Esophagus (tissue), 2 donors: ENCODE measurements around the gene AP4M1. TPM values are rescaled to one million over a fixed set of nuclear protein-coding genes. Genes with fewer than 3 reads are reported as not detected.

Experiments
- H3K27ac ChIP-seq, 2 donors: one replicate each; pipeline ENCODE4 v1.5.1; 2013; ENCODE audit warnings: low read depth in 2 of 2, mild to moderate bottlenecking in 2 of 2, inconsistent platforms in 1 of 2, low read length in 1 of 2, moderate library complexity in 1 of 2
- H3K27me3 ChIP-seq, 2 donors: one replicate each; pipeline ENCODE4 v1.6.1; 2013; ENCODE audit warnings: low read length in 2 of 2, control low read depth in 1 of 2, mild to moderate bottlenecking in 1 of 2; ENCODE audit not compliant: insufficient read depth in 2 of 2, control insufficient read depth in 1 of 2
- H3K36me3 ChIP-seq, 2 donors: one replicate each; pipeline ENCODE4 v1.6.1; 2013; ENCODE audit warnings: low read length in 1 of 2; ENCODE audit not compliant: control insufficient read depth in 2 of 2, insufficient read depth in 2 of 2
- H3K4me1 ChIP-seq, 2 donors: one replicate each; pipeline ENCODE4 v1.6.1; 2013; ENCODE audit warnings: low read length in 1 of 2; ENCODE audit not compliant: control insufficient read depth in 2 of 2, insufficient read depth in 2 of 2
- H3K4me3 ChIP-seq, 2 donors: one replicate each; pipeline ENCODE4 v1.5.1; 2013; ENCODE audit warnings: low read length in 2 of 2, mild to moderate bottlenecking in 2 of 2, low read depth in 1 of 2, moderate library complexity in 1 of 2
- H3K9me3 ChIP-seq, 2 donors: one replicate each; pipeline ENCODE4 v1.6.1; 2013; ENCODE audit warnings: mild to moderate bottlenecking in 2 of 2, low read depth in 1 of 2, low read length in 1 of 2, moderate library complexity in 1 of 2; ENCODE audit not compliant: control insufficient read depth in 2 of 2, insufficient read depth in 1 of 2
- WGBS, 2 donors: extraction: QIAGEN DNeasy Blood & Tissue Kit; methylation state at CpG; one replicate each; pipeline ENCODE4 v1.1.7; 2013; 5-methylcytosine and 5-hydroxymethylcytosine counted together
- polyA plus RNA-seq, 2 donors: library from polyadenylated mRNA; stranded (reverse); fragments of 200-250 nt; gene quantifications; one replicate each; pipeline ENCODE4 v1.2.3, GENCODE V29; 2013
- donor health status: healthy with polysubstance abuse.
- donor health status: Bipolar disorder and iron deficiency.

Gene AP4M1
- polyA plus RNA-seq, 2 donors: 17.3 to 19.3 TPM

DNA sequence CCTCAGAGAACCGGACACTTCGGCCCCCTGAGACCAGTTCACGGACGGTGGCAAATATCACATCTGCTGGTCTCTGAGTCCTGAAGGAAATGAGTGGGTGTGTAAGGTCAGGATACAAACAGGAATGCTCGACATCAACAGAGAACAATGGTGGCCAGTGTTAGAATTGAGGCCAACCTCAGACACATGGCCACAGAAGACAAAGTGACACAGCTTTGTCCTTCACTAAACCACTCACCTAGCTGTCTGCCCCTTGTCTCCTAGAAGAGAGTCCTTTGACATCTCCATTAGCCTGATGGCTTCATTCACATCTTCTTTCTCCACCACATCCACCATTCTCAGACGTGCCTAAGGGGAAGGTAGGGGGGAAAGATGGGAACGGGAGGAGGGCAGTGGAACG, 8.4 kb upstream of the AP4M1 start:
- Histone ChIP-seq H3K4me1 (peaks cover 0 to 4% of the 10 kb centered on the region in 2 donors), H3K36me3 (peaks cover 32 to 54% of the 10 kb centered on the region in 2 donors), H3K9me3 (no peaks in the 10 kb centered on the region), H3K27ac (no peak overlapping the region), H3K4me3 (no peak overlapping the region), H3K27me3 (no peaks in the 10 kb centered on the region)
- 53 to 58% methylated on average over 8 of the region's 8 CpGs for WGBS, 2 donors

DNA sequence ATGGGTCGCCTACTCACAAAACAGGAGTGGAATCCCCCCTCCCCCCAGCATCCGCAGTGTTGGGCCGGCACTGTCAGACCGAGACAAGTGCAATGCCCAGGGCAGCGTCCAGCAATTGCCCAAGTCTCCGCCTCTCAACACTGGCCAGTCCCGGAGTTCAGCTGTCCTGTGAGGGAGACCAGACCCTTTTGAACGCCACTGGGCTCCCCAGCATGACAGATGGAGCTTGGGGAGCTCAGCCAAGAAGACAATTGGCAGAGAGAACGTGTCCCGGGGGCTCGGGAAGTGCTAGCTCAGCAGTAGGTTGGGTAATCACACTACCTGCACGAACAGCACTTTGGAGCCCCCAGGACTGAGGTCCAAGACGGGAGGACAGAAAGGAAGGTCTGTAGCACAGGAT, 7.9 kb upstream of the AP4M1 start:
- Histone ChIP-seq H3K27me3 (no peaks in the 10 kb centered on the region), H3K9me3 (no peaks in the 10 kb centered on the region), H3K4me1 (peaks cover 0 to 4% of the 10 kb centered on the region in 2 donors), H3K4me3 (no peak overlapping the region), H3K36me3 (peaks cover 32 to 58% of the 10 kb centered on the region in 2 donors), H3K27ac (no peak overlapping the region)
- WGBS, 2 donors: 42 to 49% methylated on average over 13 of the region's 13 CpGs

DNA sequence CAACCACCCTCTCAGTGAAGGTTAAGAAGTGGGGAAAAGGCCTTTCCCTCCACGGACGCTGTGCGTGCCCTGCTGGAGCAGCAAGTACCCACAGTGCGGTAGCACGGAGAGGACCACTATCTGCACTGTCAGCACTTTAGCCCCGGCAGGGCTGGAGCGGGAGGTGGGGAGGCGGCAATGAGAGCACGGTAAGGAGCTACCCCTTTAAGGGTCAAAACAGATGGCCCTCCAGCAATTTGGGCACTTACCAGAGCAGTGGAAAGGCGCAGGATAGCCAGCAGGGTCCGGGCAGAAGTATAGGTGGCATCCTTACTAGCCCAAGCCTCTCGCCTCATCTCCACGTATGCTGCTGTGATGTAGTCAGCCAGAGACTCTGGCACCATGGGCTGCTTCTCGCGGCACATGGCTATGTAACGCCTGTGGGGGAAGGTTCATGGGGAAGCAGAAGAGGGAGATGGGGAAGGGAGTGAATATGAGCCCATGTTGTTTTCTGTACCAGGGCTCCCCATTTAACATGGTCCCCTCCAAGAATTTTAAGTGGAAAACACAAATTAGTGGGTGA, 7.4 kb upstream of the AP4M1 start:
- H3K27ac ChIP-seq: no peak overlapping the region

DNA sequence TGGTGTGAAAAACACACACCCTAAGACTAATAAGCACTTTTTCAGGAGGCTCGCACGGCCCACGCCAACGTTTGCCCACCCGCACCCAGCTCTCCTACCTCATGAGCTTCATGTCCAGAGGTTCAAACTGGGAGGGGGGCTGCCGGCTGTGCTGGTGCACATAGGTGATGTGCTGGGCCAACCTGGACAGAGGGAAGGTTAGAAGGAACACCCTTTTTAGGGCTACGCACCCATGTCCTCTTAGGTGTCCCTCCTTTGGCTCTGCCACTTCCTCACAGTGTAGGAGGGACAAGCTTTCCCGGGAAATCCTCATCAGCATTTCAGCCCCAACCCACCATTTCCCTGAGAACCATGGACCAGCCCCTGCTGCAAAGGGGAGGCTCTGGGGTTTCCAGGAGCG, 6.2 kb upstream of the AP4M1 start:
- Histone ChIP-seq H3K27ac (no peak overlapping the region), H3K9me3 (no peaks in the 10 kb centered on the region), H3K4me1 (peaks cover 0 to 11% of the 10 kb centered on the region in 2 donors), H3K36me3 (peaks cover 32 to 66% of the 10 kb centered on the region in 2 donors), H3K4me3 (no peak overlapping the region), H3K27me3 (no peaks in the 10 kb centered on the region)
- 81% methylated on average over 9 of the region's 9 CpGs for WGBS, 2 donors

More for the DNA sequence above, 7.4 kb upstream of the AP4M1 start:
- Histone ChIP-seq H3K27me3 (no peaks in the 10 kb centered on the region), H3K9me3 (no peaks in the 10 kb centered on the region), H3K36me3 (peaks cover 32 to 61% of the 10 kb centered on the region in 2 donors), H3K4me1 (peaks cover 0 to 5% of the 10 kb centered on the region in 2 donors), H3K4me3 (no peak overlapping the region)
- WGBS, 2 donors: 75 to 83% methylated on average over 16 of the region's 16 CpGs

DNA sequence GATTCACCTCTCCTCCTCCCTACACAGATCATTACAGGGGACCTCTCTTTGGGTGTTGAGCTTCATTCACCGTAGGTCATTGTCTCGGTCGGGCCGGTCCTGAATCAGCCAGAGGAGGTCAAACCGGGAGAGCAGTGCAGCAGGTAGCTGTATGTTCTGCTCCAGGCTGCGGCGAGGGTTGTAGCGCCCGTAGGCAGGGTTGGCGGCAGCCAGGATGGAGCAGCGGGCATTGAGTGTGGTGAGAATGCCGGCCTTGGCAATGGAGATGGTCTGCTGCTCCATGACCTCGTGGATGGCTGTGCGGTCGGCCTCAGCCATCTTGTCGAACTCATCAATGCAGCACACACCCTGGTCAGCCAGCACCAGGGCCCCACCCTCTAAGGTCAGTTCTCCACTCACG, 5.7 kb upstream of the AP4M1 start:
- H3K4me3 ChIP-seq: no peak overlapping the region
- peaks cover 0 to 8% of the 10 kb centered on the region in 2 donors for H3K4me1 ChIP-seq
- no peak overlapping the region for H3K27ac ChIP-seq
- WGBS, 2 donors: 89 to 93% methylated on average over 17 of the region's 17 CpGs
- peaks cover 32 to 63% of the 10 kb centered on the region in 2 donors for H3K36me3 ChIP-seq
- no peaks in the 10 kb centered on the region for H3K27me3 ChIP-seq
- no peaks in the 10 kb centered on the region for H3K9me3 ChIP-seq

DNA sequence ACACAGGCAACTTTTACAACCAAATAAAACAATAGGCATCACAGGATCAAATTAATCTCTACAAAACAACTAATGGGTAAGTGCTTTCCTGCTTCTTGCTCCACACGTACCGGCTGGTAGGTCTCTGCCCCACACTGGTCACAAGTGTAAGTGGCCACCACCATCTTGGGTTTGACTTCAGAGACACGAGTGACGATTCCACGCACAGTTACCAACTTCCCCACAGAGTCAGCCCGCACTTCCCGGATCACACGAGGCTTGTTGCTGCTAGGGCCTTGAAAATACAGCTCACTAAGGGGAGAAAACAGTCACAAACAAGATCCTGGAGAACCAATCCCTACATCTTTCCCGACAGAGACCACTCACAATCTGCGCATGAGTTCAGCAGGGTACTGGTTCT, 2.5 kb upstream of the AP4M1 start:
- H3K4me3 ChIP-seq: no peak overlapping the region

DNA sequence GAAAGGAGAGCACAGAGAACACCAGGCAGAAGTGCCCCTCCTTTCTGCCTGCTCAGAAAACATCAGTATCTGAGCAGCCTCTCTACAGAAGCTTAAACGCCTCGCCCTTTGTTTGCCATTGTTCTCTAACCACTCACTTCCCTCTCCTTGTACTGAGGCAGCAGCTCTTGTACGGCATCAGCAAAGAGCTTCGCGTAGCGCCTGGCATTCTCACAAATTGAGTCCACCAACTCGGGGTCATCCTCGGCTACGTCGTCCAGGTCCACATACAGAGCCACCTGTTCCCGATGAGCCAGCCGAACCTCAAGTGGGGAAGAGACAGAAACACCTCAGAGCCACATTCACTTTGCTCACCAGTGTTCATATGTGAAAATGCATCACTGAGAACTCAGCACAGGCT, 2.0 kb upstream of the AP4M1 start:
- 54 to 60% methylated on average over 12 of the region's 12 CpGs for WGBS, 2 donors
- peaks cover 0 to 14% of the 10 kb centered on the region in 2 donors for H3K4me1 ChIP-seq
- H3K36me3 ChIP-seq: peaks cover 20 to 35% of the 10 kb centered on the region in 2 donors
- H3K9me3 ChIP-seq: no peaks in the 10 kb centered on the region
- H3K27me3 ChIP-seq: no peaks in the 10 kb centered on the region
- peak overlapping the region; percentile 26 to 61 for H3K27ac ChIP-seq
- H3K4me3 ChIP-seq: peak overlapping the region; percentile 18 to 85

More for the DNA sequence above, 2.5 kb upstream of the AP4M1 start:
- Histone ChIP-seq H3K4me1 (peaks cover 0 to 14% of the 10 kb centered on the region in 2 donors), H3K27ac (peak overlapping the region in 1 of 2 donors; percentile 34), H3K36me3 (peaks cover 20 to 35% of the 10 kb centered on the region in 2 donors), H3K27me3 (no peaks in the 10 kb centered on the region), H3K9me3 (no peaks in the 10 kb centered on the region)
- 81 to 82% methylated on average over 10 of the region's 10 CpGs for WGBS, 2 donors

DNA sequence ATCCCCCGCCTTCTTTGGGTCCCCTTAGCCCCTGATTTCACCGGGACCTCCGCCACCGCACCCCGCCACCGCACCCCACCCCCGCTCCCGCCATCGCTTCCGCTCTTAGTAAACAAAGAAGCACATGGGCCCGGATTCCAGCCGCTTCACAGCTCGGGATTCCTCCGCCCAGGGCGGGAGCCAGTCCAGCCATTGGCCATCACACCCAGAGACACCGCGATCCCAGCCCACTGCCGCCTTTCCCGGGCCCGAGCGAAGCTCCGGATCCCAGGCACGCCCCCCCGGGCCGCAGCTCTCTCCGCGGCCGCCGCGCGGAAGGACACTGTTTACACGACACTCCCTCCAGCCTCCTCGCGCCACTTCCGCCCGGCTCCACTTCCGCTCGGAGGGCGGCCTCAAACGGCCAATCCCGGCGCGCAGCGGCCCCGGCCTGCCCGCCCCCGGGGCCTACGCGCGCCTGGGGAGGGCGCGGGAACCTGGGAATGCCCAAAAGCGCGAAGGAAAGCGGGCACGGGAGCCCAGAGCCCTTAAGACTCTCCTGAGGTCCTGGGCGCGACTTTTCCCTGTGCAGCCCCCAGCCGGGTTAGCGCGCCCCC, 925 bp upstream of the AP4M1 start:
- H3K4me1 ChIP-seq: peaks cover 0 to 14% of the 10 kb centered on the region in 2 donors
- H3K27ac ChIP-seq: peak overlapping the region; percentile 89 to 90
- peak overlapping the region; percentile 59 to 85 for H3K4me3 ChIP-seq
- no peaks in the 10 kb centered on the region for H3K27me3 ChIP-seq
- H3K9me3 ChIP-seq: no peaks in the 10 kb centered on the region
- H3K36me3 ChIP-seq: peaks cover 17 to 34% of the 10 kb centered on the region in 2 donors
- WGBS, 2 donors: 0 to 1% methylated on average over 60 to 61 of the region's 61 CpGs

DNA sequence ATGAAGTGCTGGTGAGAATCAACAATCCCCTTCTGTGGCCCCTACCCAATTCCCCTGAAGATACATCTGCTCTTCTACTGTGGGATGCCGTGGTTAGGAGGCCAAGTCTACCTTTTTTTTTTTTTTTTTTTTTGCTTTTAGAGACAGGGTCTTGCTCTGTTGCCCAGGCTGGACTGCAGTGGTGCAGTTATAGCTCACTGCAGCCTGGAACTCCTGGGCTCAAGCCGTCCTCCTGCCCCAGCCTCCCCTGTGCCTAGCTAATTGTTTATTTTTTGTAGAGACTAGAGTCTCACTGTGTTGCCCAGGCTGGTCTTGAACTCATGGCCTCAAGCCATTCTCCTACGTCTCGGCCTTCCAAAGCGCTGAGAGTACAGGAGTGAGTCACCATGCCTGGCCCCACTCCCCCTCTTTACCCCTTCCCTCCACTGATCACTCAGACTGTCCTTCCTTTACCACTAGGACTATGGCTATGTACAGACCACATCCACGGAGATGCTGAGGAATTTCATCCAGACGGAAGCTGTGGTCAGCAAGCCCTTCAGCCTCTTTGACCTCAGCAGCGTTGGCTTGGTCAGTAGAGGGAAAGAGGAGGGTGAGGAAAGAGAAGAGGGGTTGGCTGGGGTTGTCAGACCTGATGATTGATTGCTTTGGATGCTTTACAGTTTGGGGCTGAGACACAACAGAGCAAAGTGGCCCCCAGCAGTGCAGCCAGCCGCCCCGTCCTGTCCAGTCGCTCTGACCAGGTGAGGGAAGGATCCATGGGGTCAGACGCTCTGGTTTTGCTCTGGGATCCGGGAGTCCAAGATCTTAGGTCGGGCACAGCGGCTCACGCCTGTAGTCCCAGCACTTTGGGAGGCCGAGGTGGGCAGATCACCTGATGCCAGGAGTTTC, 1.8 kb downstream of the AP4M1 start:
- Histone ChIP-seq H3K27me3 (no peaks in the 10 kb centered on the region), H3K27ac (peak overlapping the region in 1 of 2 donors; percentile 9), H3K4me1 (peaks cover 0 to 14% of the 10 kb centered on the region in 2 donors), H3K36me3 (peaks cover 0 to 40% of the 10 kb centered on the region in 2 donors), H3K4me3 (no peak overlapping the region), H3K9me3 (no peaks in the 10 kb centered on the region)
- 83 to 85% methylated on average over 17 of the region's 17 CpGs for WGBS, 2 donors
